ENCODE results near the gene PCGF6.

The PCGF6 gene

DNA sequence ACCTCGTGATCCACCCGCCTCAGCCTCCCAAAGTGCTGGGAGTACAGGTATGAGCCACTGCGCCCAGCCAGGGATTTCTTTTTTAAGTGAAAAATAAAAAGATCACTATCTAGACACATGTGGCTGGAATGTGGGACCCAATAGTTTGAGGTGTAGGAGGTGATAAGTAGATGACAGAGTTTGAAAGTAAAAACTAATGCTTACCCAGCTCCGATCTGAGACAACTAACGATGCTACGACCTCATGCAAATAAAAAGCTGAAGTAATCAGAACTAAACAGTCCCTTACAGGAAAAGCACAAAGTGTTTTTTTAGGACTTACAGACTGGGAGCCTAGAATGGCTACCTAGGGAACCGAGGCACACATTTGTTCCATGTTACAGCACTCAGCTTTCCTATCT lies 23.0 kb downstream of the PCGF6 start:
- Histone ChIP-seq H3K4me1 (ENCODE audit: insufficient read depth, poor library complexity, severe bottlenecking) (no peaks in the 10 kb centered on the region), H3K27ac (ENCODE audit: poor library complexity, severe bottlenecking) (no peak overlapping the region), H3K9me3 (ENCODE audit: severe bottlenecking) (no peaks in the 10 kb centered on the region), H3K4me3 (ENCODE audit: severe bottlenecking) (no peak overlapping the region), H3K27me3 (ENCODE audit: insufficient read depth, poor library complexity, severe bottlenecking) (no peaks in the 10 kb centered on the region), H3K36me3 (ENCODE audit: low read depth) (peaks cover 79% of the 10 kb centered on the region)
- DNase-seq (ENCODE audit: low spot score) (no peak), ATAC-seq (ENCODE audit: low read depth) (no peak)
- TF ChIP-seq, protein P1, sequence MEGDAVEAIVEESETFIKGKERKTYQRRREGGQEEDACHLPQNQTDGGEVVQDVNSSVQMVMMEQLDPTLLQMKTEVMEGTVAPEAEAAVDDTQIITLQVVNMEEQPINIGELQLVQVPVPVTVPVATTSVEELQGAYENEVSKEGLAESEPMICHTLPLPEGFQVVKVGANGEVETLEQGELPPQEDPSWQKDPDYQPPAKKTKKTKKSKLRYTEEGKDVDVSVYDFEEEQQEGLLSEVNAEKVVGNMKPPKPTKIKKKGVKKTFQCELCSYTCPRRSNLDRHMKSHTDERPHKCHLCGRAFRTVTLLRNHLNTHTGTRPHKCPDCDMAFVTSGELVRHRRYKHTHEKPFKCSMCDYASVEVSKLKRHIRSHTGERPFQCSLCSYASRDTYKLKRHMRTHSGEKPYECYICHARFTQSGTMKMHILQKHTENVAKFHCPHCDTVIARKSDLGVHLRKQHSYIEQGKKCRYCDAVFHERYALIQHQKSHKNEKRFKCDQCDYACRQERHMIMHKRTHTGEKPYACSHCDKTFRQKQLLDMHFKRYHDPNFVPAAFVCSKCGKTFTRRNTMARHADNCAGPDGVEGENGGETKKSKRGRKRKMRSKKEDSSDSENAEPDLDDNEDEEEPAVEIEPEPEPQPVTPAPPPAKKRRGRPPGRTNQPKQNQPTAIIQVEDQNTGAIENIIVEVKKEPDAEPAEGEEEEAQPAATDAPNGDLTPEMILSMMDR (IDR thresholded peaks at IDR 0.05; ENCODE audit: poor library complexity, severe bottlenecking), result no peak

GRCh38 chr10:103316087-103316486 lies 34.9 kb downstream of the PCGF6 start:
- no peak overlapping the region for H3K4me3 ChIP-seq (ENCODE audit: severe bottlenecking)
- DNase-seq (ENCODE audit: low spot score) (no peak), ATAC-seq (ENCODE audit: low read depth) (no peak)
- no peaks in the 10 kb centered on the region for H3K27me3 ChIP-seq (ENCODE audit: insufficient read depth, poor library complexity, severe bottlenecking)
- no peak overlapping the region for H3K27ac ChIP-seq (ENCODE audit: poor library complexity, severe bottlenecking)
- peaks cover 68% of the 10 kb centered on the region for H3K36me3 ChIP-seq (ENCODE audit: low read depth)
- TF ChIP-seq, protein P1 (IDR thresholded peaks at IDR 0.05; ENCODE audit: poor library complexity, severe bottlenecking), result no peak
- no peaks in the 10 kb centered on the region for H3K4me1 ChIP-seq (ENCODE audit: insufficient read depth, poor library complexity, severe bottlenecking)
- no peaks in the 10 kb centered on the region for H3K9me3 ChIP-seq (ENCODE audit: severe bottlenecking)

GRCh38 chr10:103310197-103310596 lies 40.7 kb downstream of the PCGF6 start:
- Histone ChIP-seq H3K4me1 (ENCODE audit: insufficient read depth, poor library complexity, severe bottlenecking) (no peaks in the 10 kb centered on the region), H3K36me3 (ENCODE audit: low read depth) (peaks cover 70% of the 10 kb centered on the region), H3K4me3 (ENCODE audit: severe bottlenecking) (no peak overlapping the region), H3K27ac (ENCODE audit: poor library complexity, severe bottlenecking) (no peak overlapping the region), H3K9me3 (ENCODE audit: severe bottlenecking) (no peaks in the 10 kb centered on the region), H3K27me3 (ENCODE audit: insufficient read depth, poor library complexity, severe bottlenecking) (no peaks in the 10 kb centered on the region)
- no peak for ATAC-seq (ENCODE audit: low read depth)
- no peak for DNase-seq (ENCODE audit: low spot score)
- TF ChIP-seq, protein P1 (IDR thresholded peaks at IDR 0.05; ENCODE audit: poor library complexity, severe bottlenecking), result no peak

GRCh38 chr10:103307594-103307993 lies 43.3 kb downstream of the PCGF6 start:
- Histone ChIP-seq H3K36me3 (ENCODE audit: low read depth) (peaks cover 58% of the 10 kb centered on the region), H3K9me3 (ENCODE audit: severe bottlenecking) (no peaks in the 10 kb centered on the region), H3K4me1 (ENCODE audit: insufficient read depth, poor library complexity, severe bottlenecking) (no peaks in the 10 kb centered on the region), H3K27me3 (ENCODE audit: insufficient read depth, poor library complexity, severe bottlenecking) (no peaks in the 10 kb centered on the region), H3K27ac (ENCODE audit: poor library complexity, severe bottlenecking) (no peak overlapping the region), H3K4me3 (ENCODE audit: severe bottlenecking) (no peak overlapping the region)
- TF ChIP-seq, protein P1 (IDR thresholded peaks at IDR 0.05; ENCODE audit: poor library complexity, severe bottlenecking), result no peak
- ATAC-seq (ENCODE audit: low read depth) (peak; percentile 56; the same call in 2 of the 3 replicates), DNase-seq (ENCODE audit: low spot score) (no peak)

GRCh38 chr10:103295374-103296015 lies 55.4 kb downstream of the PCGF6 start:
- TF ChIP-seq, protein P1 (IDR thresholded peaks at IDR 0.05; ENCODE audit: poor library complexity, severe bottlenecking), result no peak
- no peaks in the 10 kb centered on the region for H3K4me1 ChIP-seq (ENCODE audit: insufficient read depth, poor library complexity, severe bottlenecking)
- no peak overlapping the region for H3K27ac ChIP-seq (ENCODE audit: poor library complexity, severe bottlenecking)
- H3K4me3 ChIP-seq (ENCODE audit: severe bottlenecking), result no peak overlapping the region
- H3K36me3 ChIP-seq (ENCODE audit: low read depth), result no peaks in the 10 kb centered on the region
- DNase-seq (ENCODE audit: low spot score) (no peak), ATAC-seq (ENCODE audit: low read depth) (peak; percentile 36; the same call in 2 of the 3 replicates)
- no peaks in the 10 kb centered on the region for H3K27me3 ChIP-seq (ENCODE audit: insufficient read depth, poor library complexity, severe bottlenecking)
- no peaks in the 10 kb centered on the region for H3K9me3 ChIP-seq (ENCODE audit: severe bottlenecking)

All from RWPE2 (cell line).